DND-41 (cell line): ENCODE measurements around the gene ETAA1.

Source experiments
- ATAC-seq: fragments of 200-7000 bp; cut with Tn5 transposase; 3 replicates; pipeline ENCODE4 v1.9.1; 2021; ENCODE audit warnings: low read depth; ENCODE audit not compliant: insufficient read depth
- DNase-seq: peaks from one replicate; pipeline ENCODE4 v3.0.0-alpha.2; 2020
- H2AFZ ChIP-seq: 2 replicates; pipeline ENCODE4 v1.6.0; 2012; ENCODE audit warnings: low read depth, low read length
- H3K27ac ChIP-seq: 2 replicates; pipeline ENCODE4 v1.5.1; 2012; ENCODE audit warnings: low read length, inconsistent platforms
- H3K27me3 ChIP-seq: fragments of 200-600 bp; sonication (generic); 2 replicates; pipeline ENCODE4 v1.6.0; 2012; ENCODE audit warnings: low read length, mild to moderate bottlenecking, inconsistent platforms; ENCODE audit not compliant: insufficient read depth, poor library complexity
- H3K36me3 ChIP-seq: 2 replicates; pipeline ENCODE4 v1.5.1; 2012; ENCODE audit warnings: low read length, inconsistent platforms; ENCODE audit not compliant: insufficient read depth
- H3K4me1 ChIP-seq: 2 replicates; pipeline ENCODE4 v1.5.1; 2012; ENCODE audit warnings: mild to moderate bottlenecking, low read length; ENCODE audit not compliant: insufficient read depth
- H3K4me2 ChIP-seq: 2 replicates; pipeline ENCODE4 v1.6.0; 2012; ENCODE audit warnings: mild to moderate bottlenecking, moderate library complexity, low read length, inconsistent platforms; ENCODE audit not compliant: insufficient read depth
- H3K4me3 ChIP-seq, 2 experiments: fragments of 200-600 bp in 1 of 2; shearing (Covaris generic) in 1 of 2; 2 replicates each; pipeline ENCODE4 v1.5.1; 2012 to 2016; ENCODE audit warnings: inconsistent platforms in 2 of 2, low read length in 2 of 2, mild to moderate bottlenecking in 2 of 2, low read depth in 1 of 2, moderate library complexity in 1 of 2
- H3K79me2 ChIP-seq: 2 replicates; pipeline ENCODE4 v1.6.0; 2012; ENCODE audit warnings: low read length, inconsistent platforms; ENCODE audit not compliant: insufficient read depth
- H3K9ac ChIP-seq: 2 replicates; pipeline ENCODE4 v1.6.0; 2012; ENCODE audit warnings: low read depth, mild to moderate bottlenecking, inconsistent platforms, low read length, moderate library complexity
- H3K9me3 ChIP-seq: 2 replicates; pipeline ENCODE4 v1.5.1; 2012; ENCODE audit warnings: low read length, moderate library complexity, mild to moderate bottlenecking, inconsistent platforms; ENCODE audit not compliant: insufficient read depth, severe bottlenecking
- H4K20me1 ChIP-seq: 2 replicates; pipeline ENCODE4 v1.6.0; 2012; ENCODE audit warnings: low read length; ENCODE audit not compliant: insufficient read depth
- CTCF ChIP-seq: IDR thresholded peaks from 2 replicates; pipeline ENCODE4 v1.5.1; 2012; ENCODE audit warnings: borderline replicate concordance, low read length, moderate library complexity, mild to moderate bottlenecking; ENCODE audit not compliant: poor library complexity, severe bottlenecking; ENCODE audit errors: extremely low read depth
- EZH2 ChIP-seq: IDR thresholded peaks from 3 replicates; pipeline ENCODE4 v1.6.1; 2012; ENCODE audit warnings: borderline replicate concordance, low read depth, mild to moderate bottlenecking, moderate library complexity, low read length, inconsistent platforms; ENCODE audit not compliant: severe bottlenecking

The ETAA1 gene

GRCh38 chr2:67456428-67456827 lies 59.3 kb downstream of the ETAA1 start:
- H3K4me3 ChIP-seq, result no peak overlapping the region
- TF ChIP-seq CTCF (no peak), EZH2 (no peak)
- no peaks in the 10 kb centered on the region for H3K36me3 ChIP-seq
- H3K27ac ChIP-seq, result no peak overlapping the region
- H4K20me1 ChIP-seq, result no peaks in the 10 kb centered on the region
- ATAC-seq (no peak), DNase-seq (no peak)
- H3K79me2 ChIP-seq, result no peaks in the 10 kb centered on the region
- no peak overlapping the region for H3K4me2 ChIP-seq
- H3K9me3 ChIP-seq, result no peaks in the 10 kb centered on the region
- no peaks in the 10 kb centered on the region for H3K4me1 ChIP-seq
- H3K9ac ChIP-seq, result no peak overlapping the region
- H2AFZ ChIP-seq, result no peak overlapping the region
- H3K27me3 ChIP-seq, result no peaks in the 10 kb centered on the region

GRCh38 chr2:67457699-67458098 lies 60.6 kb downstream of the ETAA1 start:
- Histone ChIP-seq H3K9me3 (no peaks in the 10 kb centered on the region), H3K27me3 (no peaks in the 10 kb centered on the region), H3K4me2 (no peak overlapping the region), H2AFZ (no peak overlapping the region), H4K20me1 (no peaks in the 10 kb centered on the region), H3K4me3 (no peak overlapping the region), H3K36me3 (no peaks in the 10 kb centered on the region), H3K4me1 (no peaks in the 10 kb centered on the region), H3K9ac (no peak overlapping the region), H3K27ac (no peak overlapping the region), H3K79me2 (no peaks in the 10 kb centered on the region)
- no peak for ATAC-seq
- DNase-seq, result no peak
- TF ChIP-seq CTCF (no peak), EZH2 (no peak)

GRCh38 chr2:67459761-67460160 lies 62.6 kb downstream of the ETAA1 start:
- DNase-seq, result no peak
- H4K20me1 ChIP-seq, result no peaks in the 10 kb centered on the region
- H3K9me3 ChIP-seq, result no peaks in the 10 kb centered on the region
- no peaks in the 10 kb centered on the region for H3K79me2 ChIP-seq
- H3K9ac ChIP-seq, result no peak overlapping the region
- H3K36me3 ChIP-seq, result no peaks in the 10 kb centered on the region
- H3K4me3 ChIP-seq, result no peak overlapping the region
- H2AFZ ChIP-seq, result no peak overlapping the region
- H3K27ac ChIP-seq, result no peak overlapping the region
- ATAC-seq, result no peak
- H3K27me3 ChIP-seq, result no peaks in the 10 kb centered on the region
- TF ChIP-seq EZH2 (no peak), CTCF (no peak)
- no peaks in the 10 kb centered on the region for H3K4me1 ChIP-seq
- H3K4me2 ChIP-seq, result no peak overlapping the region
